ENCODE results near the gene INHA.

Gene INHA

DNA sequence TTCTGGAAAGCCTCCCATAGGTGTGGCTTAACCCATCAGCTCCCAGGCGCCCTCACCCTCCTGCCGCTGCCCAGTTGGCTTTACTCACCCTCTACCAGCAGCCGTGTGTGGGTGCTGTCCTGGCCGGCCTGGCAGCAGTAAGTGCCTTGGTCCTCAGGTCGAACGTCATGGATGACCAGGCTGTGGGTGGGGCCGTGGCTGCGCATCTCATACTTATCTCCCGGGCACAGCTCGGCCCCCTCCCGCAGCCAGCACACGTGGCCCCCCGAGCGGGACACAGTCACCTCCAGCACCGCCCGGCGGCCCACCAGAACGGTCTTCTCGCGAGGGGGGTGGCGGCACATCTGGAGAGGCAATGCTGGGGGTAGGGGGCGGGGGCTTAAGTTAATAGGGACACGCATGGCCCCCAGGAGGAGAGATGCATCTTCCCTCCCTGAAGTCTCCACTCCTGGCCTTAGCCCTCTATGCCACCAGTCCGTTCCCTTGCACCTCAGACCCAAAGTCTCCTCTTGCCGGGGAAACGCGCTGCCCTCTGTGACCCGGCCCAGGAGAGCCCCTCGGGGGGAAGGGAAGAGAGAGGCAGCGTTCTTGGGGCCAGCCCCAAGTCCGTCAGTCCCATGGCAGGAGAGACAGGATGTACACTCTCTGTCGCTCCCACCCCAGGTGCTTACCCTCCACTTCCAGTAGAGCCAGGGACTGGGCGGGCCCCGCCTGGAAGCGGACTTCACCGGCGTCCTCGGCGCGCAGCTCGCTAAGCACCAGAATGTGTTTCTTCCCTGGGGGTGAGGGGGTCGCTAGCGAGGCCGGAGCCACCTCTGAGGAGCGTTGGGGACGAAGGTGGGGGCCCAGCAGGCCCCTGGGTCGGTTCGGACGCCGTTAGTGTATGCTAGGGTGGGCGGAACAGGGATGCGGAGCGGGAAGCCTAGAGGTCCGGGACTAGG lies 20.4 kb upstream of the INHA start:
- TF ChIP-seq, protein P1, sequence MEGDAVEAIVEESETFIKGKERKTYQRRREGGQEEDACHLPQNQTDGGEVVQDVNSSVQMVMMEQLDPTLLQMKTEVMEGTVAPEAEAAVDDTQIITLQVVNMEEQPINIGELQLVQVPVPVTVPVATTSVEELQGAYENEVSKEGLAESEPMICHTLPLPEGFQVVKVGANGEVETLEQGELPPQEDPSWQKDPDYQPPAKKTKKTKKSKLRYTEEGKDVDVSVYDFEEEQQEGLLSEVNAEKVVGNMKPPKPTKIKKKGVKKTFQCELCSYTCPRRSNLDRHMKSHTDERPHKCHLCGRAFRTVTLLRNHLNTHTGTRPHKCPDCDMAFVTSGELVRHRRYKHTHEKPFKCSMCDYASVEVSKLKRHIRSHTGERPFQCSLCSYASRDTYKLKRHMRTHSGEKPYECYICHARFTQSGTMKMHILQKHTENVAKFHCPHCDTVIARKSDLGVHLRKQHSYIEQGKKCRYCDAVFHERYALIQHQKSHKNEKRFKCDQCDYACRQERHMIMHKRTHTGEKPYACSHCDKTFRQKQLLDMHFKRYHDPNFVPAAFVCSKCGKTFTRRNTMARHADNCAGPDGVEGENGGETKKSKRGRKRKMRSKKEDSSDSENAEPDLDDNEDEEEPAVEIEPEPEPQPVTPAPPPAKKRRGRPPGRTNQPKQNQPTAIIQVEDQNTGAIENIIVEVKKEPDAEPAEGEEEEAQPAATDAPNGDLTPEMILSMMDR (IDR thresholded peaks at IDR 0.05): no peak

DNA sequence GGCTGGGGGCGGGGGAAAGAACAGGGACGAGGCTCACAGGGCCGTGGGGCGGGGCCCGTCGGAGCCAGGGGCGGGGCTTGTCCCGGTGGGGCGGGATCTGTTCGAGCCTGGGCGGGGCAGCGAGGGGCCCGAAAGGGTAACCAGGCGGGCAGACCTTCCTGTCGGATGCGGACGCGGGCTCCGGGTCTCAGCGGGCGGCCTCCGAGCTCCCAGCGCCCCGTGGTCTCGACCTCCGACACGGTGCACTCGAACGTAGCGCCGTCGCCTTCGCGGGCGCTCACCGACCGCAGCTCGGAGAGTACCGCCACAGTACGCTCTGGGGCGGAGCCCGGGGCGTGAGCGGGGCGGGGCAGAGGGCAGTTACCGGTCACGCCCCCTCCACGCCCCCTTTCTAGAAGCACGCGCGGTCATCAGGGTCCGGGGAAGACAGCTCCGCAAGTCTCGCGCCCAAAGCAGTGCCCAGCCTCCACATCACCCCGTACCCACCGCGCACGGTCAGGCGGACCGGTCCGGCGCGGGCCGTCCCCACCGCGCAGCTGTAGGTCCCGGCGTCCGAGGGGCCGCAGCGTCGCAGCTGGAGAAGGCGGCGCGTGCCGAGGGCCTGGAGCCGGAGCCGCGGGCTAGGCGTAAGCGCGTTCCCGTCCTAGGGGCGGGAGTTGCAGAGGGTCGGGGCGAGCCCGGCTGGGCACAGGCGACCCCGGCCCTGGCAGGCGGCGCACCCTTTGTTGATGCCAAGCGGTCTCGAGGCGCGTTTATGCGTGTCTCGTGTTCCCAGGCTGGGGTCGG lies 19.5 kb upstream of the INHA start:
- TF ChIP-seq, protein P1 (IDR thresholded peaks at IDR 0.05): no peak

DNA sequence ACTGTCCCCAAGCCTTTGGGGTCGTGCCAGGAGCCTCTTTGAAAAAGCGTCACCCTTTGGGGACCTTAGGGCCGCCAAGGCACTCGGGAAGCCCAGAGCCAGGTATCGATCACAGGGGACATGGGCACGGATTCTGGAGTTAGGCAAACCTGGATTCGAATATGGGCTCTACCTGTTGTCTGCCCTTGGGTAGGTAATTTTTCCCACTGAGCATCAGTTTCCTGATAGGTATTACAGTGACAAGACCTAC lies 19.0 kb upstream of the INHA start:
- TF ChIP-seq, protein P1 (IDR thresholded peaks at IDR 0.05): no peak

DNA sequence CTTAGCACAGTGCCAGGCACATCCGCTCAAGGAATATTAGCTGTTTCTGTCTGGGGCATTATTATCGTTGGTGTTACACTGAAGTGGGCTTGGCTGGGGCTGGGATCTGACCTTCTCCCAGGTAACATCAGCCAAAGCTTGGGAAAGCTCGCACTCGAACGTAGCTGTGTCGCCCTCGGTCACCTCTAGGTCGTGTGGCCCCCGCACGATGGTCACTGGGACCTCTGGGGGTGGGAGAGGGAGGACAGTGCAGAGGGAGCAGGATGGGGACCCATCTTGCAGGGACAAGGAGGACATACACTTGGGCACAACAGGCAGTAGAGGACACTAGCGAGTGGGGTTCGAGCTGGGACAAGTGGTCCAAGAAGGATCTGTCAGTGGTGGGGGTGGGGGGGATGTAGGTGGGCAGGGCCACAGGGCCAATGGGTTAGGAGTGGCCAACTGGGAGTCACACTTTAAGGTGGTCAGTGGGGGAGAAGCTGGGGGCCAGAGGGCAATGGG lies 18.6 kb upstream of the INHA start:
- TF ChIP-seq, protein P1 (IDR thresholded peaks at IDR 0.05): no peak

DNA sequence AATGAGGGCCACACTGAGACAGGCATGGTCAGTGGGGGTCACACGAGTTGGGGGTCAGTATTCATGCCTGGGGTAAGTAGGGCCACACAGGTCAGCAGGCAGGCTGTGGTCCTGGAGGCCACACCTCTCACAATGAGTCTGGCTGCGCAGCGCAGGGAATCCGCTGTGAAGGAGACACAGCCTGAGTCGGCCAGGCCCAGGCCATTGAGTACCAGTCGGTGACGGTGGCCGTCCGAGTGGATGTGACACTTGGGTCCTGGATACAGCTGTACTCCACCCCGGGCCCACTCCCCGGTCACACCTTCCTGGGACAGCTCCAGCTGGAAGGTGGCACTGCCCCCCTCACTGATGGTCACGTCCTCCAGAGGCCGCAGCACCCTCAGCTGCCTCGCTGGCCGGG lies 17.8 kb upstream of the INHA start:
- TF ChIP-seq, protein P1 (IDR thresholded peaks at IDR 0.05): no peak

DNA sequence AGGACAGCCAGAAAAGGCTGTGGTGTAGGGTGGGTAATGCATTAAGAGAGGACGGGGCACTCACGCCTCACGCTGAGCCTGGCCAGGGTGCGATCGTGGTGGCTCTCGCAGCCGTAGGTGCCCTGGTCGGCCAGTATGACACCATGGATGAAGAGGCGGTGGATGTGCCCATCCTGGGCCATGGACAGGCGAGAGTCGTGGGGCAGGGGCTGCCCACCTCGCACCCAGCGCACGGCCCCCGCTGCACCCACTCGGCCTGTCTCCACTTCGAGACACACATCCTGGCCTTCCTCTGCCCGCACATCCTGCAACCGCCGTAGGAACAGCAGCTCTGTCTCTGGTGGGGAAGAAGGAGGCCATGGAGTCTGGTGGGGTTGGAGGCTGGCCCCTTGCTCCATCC lies 16.2 kb upstream of the INHA start:
- TF ChIP-seq, protein P1 (IDR thresholded peaks at IDR 0.05): no peak

DNA sequence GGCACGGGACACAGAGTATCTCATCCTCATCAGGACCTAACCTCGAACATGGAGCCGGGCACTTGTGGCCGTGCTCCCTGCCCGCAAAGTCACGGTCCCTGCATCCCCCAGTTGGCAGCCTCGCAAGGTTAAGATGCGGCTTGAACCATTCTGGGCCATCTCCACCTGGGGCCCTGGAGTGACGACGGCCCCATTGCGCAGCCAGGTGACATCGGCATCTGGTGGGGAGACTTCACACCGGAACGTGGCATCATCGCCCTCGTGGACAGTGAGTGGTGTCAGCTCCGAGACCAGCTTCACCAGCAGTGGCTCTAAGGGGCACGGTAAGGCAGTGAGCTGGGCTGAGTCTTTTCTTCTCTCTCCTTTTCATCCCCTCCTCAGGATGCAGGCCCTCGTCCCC lies 15.7 kb upstream of the INHA start:
- TF ChIP-seq, protein P1 (IDR thresholded peaks at IDR 0.05): no peak
